Measurements from ENCODE around the gene MYOZ1. TPM values are rescaled to one million over a fixed set of nuclear protein-coding genes. Genes with fewer than 3 reads are reported as not detected.
"Not testable (repeated sequence)": the region's sequence is repeated elsewhere in the genome, so short reads cannot be mapped to it uniquely, and the experiment has no call there.

The MYOZ1 gene
- total RNA-seq, 1 experiment from 2014 or later = not detected

GRCh38 chr10:73662705-73663104, 21.4 kb upstream of the MYOZ1 start:
- H3K27me3 ChIP-seq (ENCODE audit: insufficient read depth, low read length); CTCF ChIA-PET; H4K20me1 ChIP-seq (ENCODE audit: insufficient read depth); H2AFZ ChIP-seq (ENCODE audit: low read depth, low read length, poor library complexity, severe bottlenecking); ATAC-seq; H3K27ac ChIP-seq (ENCODE audit: low read depth, low read length); H3K9me2 ChIP-seq (ENCODE audit: insufficient read depth); H3K9ac ChIP-seq (ENCODE audit: low read length); BruUV-seq (replicated peaks); H3K4me3 ChIP-seq (replicated peaks in 1 of 2; ENCODE audit: low read depth in 1 of 2, low read length in 2 of 2); H3K36me3 ChIP-seq (ENCODE audit: control insufficient read depth in 1 of 2, insufficient read depth in 2 of 2, low read length in 2 of 2); H3K79me2 ChIP-seq (ENCODE audit: insufficient read depth, low read length); H3K4me2 ChIP-seq (ENCODE audit: low read length); DNase-seq (ENCODE audit: low read depth, low spot score); intact Hi-C loops (cut with micrococcal nuclease); RAD21 ChIA-PET (ENCODE audit: low non-redundant PET in 1 of 2, low total read pairs in 2 of 2, uncharacterized antibody in 2 of 2, unreplicated experiment in 2 of 2); H3K9me3 ChIP-seq (ENCODE audit: control insufficient read depth in 1 of 2, insufficient read depth in 1 of 2, low read depth in 1 of 2, low read length in 2 of 2); POLR2A ChIA-PET: not testable (repeated sequence)
- H3K4me1 ChIP-seq (ENCODE audit: control insufficient read depth in 1 of 2, insufficient read depth in 2 of 2, low read length in 2 of 2) = peaks cover 10 to 30% of the 10 kb centered on the region in 2 experiments

GRCh38 chr10:73655990-73656298, 14.7 kb upstream of the MYOZ1 start, which contains the start of gene SYNPO2L:
SYNPO2L (minus strand) TSS chr10:73656029; CDS start chr10:73655922, 107 bp downstream.
- POLR2A ChIA-PET = no interaction called here
- ATAC-seq (no peak), DNase-seq (ENCODE audit: low read depth, low spot score) (no peak)
- Histone ChIP-seq H4K20me1 (ENCODE audit: insufficient read depth) (no peaks in the 10 kb centered on the region), H3K9me3 (ENCODE audit: control insufficient read depth in 1 of 2, insufficient read depth in 1 of 2, low read depth in 1 of 2, low read length in 2 of 2) (no peaks in the 10 kb centered on the region), H3K4me3 (replicated peaks in 1 of 2; ENCODE audit: low read depth in 1 of 2, low read length in 2 of 2) (no peak within 1 kb of the TSS), H3K4me2 (ENCODE audit: low read length) (no peak within 1 kb of the TSS), H3K9me2 (ENCODE audit: insufficient read depth) (no peaks in the 10 kb centered on the region), H3K36me3 (ENCODE audit: control insufficient read depth in 1 of 2, insufficient read depth in 2 of 2, low read length in 2 of 2) (no peaks in the 10 kb centered on the region), H3K4me1 (ENCODE audit: control insufficient read depth in 1 of 2, insufficient read depth in 2 of 2, low read length in 2 of 2) (peaks cover 3 to 4% of the 10 kb centered on the region in 2 experiments), H3K79me2 (ENCODE audit: insufficient read depth, low read length) (no peaks in the 10 kb centered on the region), H2AFZ (ENCODE audit: low read depth, low read length, poor library complexity, severe bottlenecking) (no peak within 1 kb of the TSS), H3K9ac (ENCODE audit: low read length) (no peak within 1 kb of the TSS), H3K27me3 (ENCODE audit: insufficient read depth, low read length) (0 out of 2 replicates have a peak, but pooled peaks cover 3% of the 10 kb centered on the region), H3K27ac (ENCODE audit: low read depth, low read length) (no peak within 1 kb of the TSS)
- RAD21 ChIA-PET (ENCODE audit: low non-redundant PET in 1 of 2, low total read pairs in 2 of 2, uncharacterized antibody in 2 of 2, unreplicated experiment in 2 of 2) = no interaction called here
- CTCF ChIA-PET = no interaction called here
- no TSS peak for BruUV-seq (replicated peaks)
- TF ChIP-seq SIN3A (IDR thresholded peaks at IDR 0.05; ENCODE audit: low read depth) = no peak
- TF ChIP-seq, protein P1, sequence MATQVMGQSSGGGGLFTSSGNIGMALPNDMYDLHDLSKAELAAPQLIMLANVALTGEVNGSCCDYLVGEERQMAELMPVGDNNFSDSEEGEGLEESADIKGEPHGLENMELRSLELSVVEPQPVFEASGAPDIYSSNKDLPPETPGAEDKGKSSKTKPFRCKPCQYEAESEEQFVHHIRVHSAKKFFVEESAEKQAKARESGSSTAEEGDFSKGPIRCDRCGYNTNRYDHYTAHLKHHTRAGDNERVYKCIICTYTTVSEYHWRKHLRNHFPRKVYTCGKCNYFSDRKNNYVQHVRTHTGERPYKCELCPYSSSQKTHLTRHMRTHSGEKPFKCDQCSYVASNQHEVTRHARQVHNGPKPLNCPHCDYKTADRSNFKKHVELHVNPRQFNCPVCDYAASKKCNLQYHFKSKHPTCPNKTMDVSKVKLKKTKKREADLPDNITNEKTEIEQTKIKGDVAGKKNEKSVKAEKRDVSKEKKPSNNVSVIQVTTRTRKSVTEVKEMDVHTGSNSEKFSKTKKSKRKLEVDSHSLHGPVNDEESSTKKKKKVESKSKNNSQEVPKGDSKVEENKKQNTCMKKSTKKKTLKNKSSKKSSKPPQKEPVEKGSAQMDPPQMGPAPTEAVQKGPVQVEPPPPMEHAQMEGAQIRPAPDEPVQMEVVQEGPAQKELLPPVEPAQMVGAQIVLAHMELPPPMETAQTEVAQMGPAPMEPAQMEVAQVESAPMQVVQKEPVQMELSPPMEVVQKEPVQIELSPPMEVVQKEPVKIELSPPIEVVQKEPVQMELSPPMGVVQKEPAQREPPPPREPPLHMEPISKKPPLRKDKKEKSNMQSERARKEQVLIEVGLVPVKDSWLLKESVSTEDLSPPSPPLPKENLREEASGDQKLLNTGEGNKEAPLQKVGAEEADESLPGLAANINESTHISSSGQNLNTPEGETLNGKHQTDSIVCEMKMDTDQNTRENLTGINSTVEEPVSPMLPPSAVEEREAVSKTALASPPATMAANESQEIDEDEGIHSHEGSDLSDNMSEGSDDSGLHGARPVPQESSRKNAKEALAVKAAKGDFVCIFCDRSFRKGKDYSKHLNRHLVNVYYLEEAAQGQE (IDR thresholded peaks at IDR 0.05; ENCODE audit: low read depth) = no peak
- no peak for TF ChIP-seq SRF (IDR thresholded peaks at IDR 0.05; ENCODE audit: low read depth)
- TF ChIP-seq ELF1 (IDR thresholded peaks at IDR 0.05; ENCODE audit: borderline replicate concordance, low read depth) = no peak
- TF ChIP-seq ZNF274 (IDR thresholded peaks at IDR 0.05; ENCODE audit: low read depth, low read length) = no peak
- no peak for TF ChIP-seq YY1 (IDR thresholded peaks at IDR 0.05; ENCODE audit: extremely low read depth, insufficient replicate concordance, low read depth, low read length)
- TF ChIP-seq RAD21 (IDR thresholded peaks at IDR 0.05; ENCODE audit: low read depth) = no peak
- TF ChIP-seq POLR2AphosphoS5 (IDR thresholded peaks at IDR 0.05; ENCODE audit: low read depth, low read length) = no peak
- no peak for TF ChIP-seq EGR1 (IDR thresholded peaks at IDR 0.05; ENCODE audit: low read depth)
- TF ChIP-seq TCF7L2 (IDR thresholded peaks at IDR 0.05; ENCODE audit: borderline replicate concordance, extremely low read depth, insufficient read depth, insufficient read length) = no peak
- intact Hi-C loops (cut with micrococcal nuclease) = no loop called here
